Trophoblast cell (in vitro differentiated cells and primary cell): ENCODE data around the gene TNK2.

Experiments used
- DNase-seq, 2 donors: peaks; one replicate each; pipeline ENCODE4 v3.0.0-alpha.2; 2016
- H2AFZ ChIP-seq: 2 replicates; pipeline ENCODE4 v1.6.1; 2013; ENCODE audit warnings: low read length, moderate library complexity, mild to moderate bottlenecking; ENCODE audit not compliant: insufficient read depth, poor library complexity
- H2AK5ac ChIP-seq: 2 replicates; pipeline ENCODE4 v1.6.1; 2013; ENCODE audit warnings: mild to moderate bottlenecking, low read length
- H2BK120ac ChIP-seq: 2 replicates; pipeline ENCODE4 v1.6.1; 2013; ENCODE audit warnings: low read length, mild to moderate bottlenecking, moderate library complexity; ENCODE audit not compliant: insufficient read depth, poor library complexity
- H2BK12ac ChIP-seq: 2 replicates; pipeline ENCODE4 v1.6.1; 2013; ENCODE audit warnings: mild to moderate bottlenecking, low read length, moderate library complexity
- H2BK5ac ChIP-seq: 2 replicates; pipeline ENCODE4 v1.6.1; 2013; ENCODE audit warnings: low read length, low read depth, moderate library complexity, mild to moderate bottlenecking; ENCODE audit not compliant: poor library complexity
- H3K14ac ChIP-seq: 2 replicates; pipeline ENCODE4 v1.6.1; 2013; ENCODE audit warnings: mild to moderate bottlenecking, low read length
- H3K18ac ChIP-seq: 2 replicates; pipeline ENCODE4 v1.6.1; 2013; ENCODE audit warnings: mild to moderate bottlenecking, low read length
- H3K23ac ChIP-seq: 2 replicates; pipeline ENCODE4 v1.6.1; 2013; ENCODE audit warnings: low read length
- H3K27ac ChIP-seq: 2 replicates; pipeline ENCODE4 v1.5.1; 2013; ENCODE audit warnings: low read depth, mild to moderate bottlenecking, inconsistent platforms, low read length, moderate library complexity
- H3K27me3 ChIP-seq: 2 replicates; pipeline ENCODE4 v1.6.1; 2013; ENCODE audit warnings: inconsistent platforms, mild to moderate bottlenecking, low read length, moderate library complexity; ENCODE audit not compliant: insufficient read depth
- H3K36me3 ChIP-seq, 2 experiments: 1 replicate in 1 of 2; 2 replicates in 1 of 2; pipeline ENCODE4 v1.6.1; 2013; ENCODE audit warnings: low read length in 2 of 2, mild to moderate bottlenecking in 2 of 2, moderate library complexity in 1 of 2; ENCODE audit not compliant: insufficient read depth in 2 of 2, control insufficient read depth in 1 of 2
- H3K4ac ChIP-seq: 2 replicates; pipeline ENCODE4 v1.6.1; 2013; ENCODE audit warnings: low read depth, mild to moderate bottlenecking, low read length, moderate library complexity
- H3K4me1 ChIP-seq, 2 experiments: 1 replicate in 1 of 2; 2 replicates in 1 of 2; pipeline ENCODE4 v1.6.1; 2013; ENCODE audit warnings: low read length in 2 of 2, mild to moderate bottlenecking in 2 of 2, moderate library complexity in 1 of 2; ENCODE audit not compliant: insufficient read depth in 2 of 2, control insufficient read depth in 1 of 2
- H3K4me2 ChIP-seq: 2 replicates; pipeline ENCODE4 v1.6.1; 2013; ENCODE audit warnings: inconsistent platforms, mild to moderate bottlenecking, low read length, moderate library complexity
- H3K4me3 ChIP-seq: 2 replicates; pipeline ENCODE4 v1.5.1; 2013; ENCODE audit warnings: mild to moderate bottlenecking, low read depth, low read length, inconsistent platforms
- H3K79me1 ChIP-seq: one replicate; pipeline ENCODE4 v1.6.1; 2013; ENCODE audit warnings: low read length
- H3K79me2 ChIP-seq: 2 replicates; pipeline ENCODE4 v1.6.1; 2013; ENCODE audit warnings: low read length, mild to moderate bottlenecking; ENCODE audit not compliant: control insufficient read depth, insufficient read depth, poor library complexity
- H3K9ac ChIP-seq: 2 replicates; pipeline ENCODE4 v1.6.1; 2013; ENCODE audit warnings: mild to moderate bottlenecking, low read length
- H3K9me3 ChIP-seq: 2 replicates; pipeline ENCODE4 v1.6.1; 2013; ENCODE audit warnings: low read depth, mild to moderate bottlenecking, control low read depth, inconsistent platforms, low read length; ENCODE audit not compliant: insufficient read depth
- H4K12ac ChIP-seq: 2 replicates; pipeline ENCODE4 v1.6.1; 2013; ENCODE audit warnings: low read depth, mild to moderate bottlenecking, low read length, moderate library complexity
- H4K8ac ChIP-seq: 2 replicates; pipeline ENCODE4 v1.6.1; 2013; ENCODE audit warnings: low read depth, mild to moderate bottlenecking, low read length, moderate library complexity
- H4K91ac ChIP-seq: one replicate; pipeline ENCODE4 v1.6.1; 2013; ENCODE audit warnings: low read depth, mild to moderate bottlenecking, low read length, moderate library complexity
- WGBS: extraction: QIAGEN DNeasy Blood & Tissue Kit; methylation state at CpG from one replicate; pipeline ENCODE4 v1.1.7; 2013; ENCODE audit warnings: missing lambda C conversion rate; ENCODE audit not compliant: insufficient read length, insufficient coverage; ENCODE audit errors: extremely low coverage; 5-methylcytosine and 5-hydroxymethylcytosine counted together

TNK2 gene

GRCh38 chr3:195847055-195847950 is 61.0 kb downstream of the TNK2 start:
- Histone ChIP-seq H3K4me1 (peaks cover 0 to 4% of the 10 kb centered on the region in 2 experiments), H2AFZ (no peak overlapping the region), H3K4ac (no peak overlapping the region), H3K27me3 (no peaks in the 10 kb centered on the region), H3K79me2 (no peaks in the 10 kb centered on the region), H3K27ac (no peak overlapping the region), H2BK12ac (no peak overlapping the region), H2BK120ac (no peak overlapping the region), H3K36me3 (no peaks in the 10 kb centered on the region), H2AK5ac (no peak overlapping the region), H3K18ac (no peak overlapping the region), H3K9me3 (no peaks in the 10 kb centered on the region), H3K9ac (no peak overlapping the region), H3K4me3 (no peak overlapping the region), H3K79me1 (no peaks in the 10 kb centered on the region), H4K91ac (no peak overlapping the region), H3K14ac (no peak overlapping the region), H4K8ac (no peak overlapping the region), H4K12ac (no peak overlapping the region), H3K4me2 (no peak overlapping the region), H2BK5ac (no peak overlapping the region), H3K23ac (no peak overlapping the region)
- DNase-seq: no peak
- WGBS: no CpG with 5 or more reads among the region's 24 CpGs

- Histone ChIP-seq H3K27ac (no peak overlapping the region), H3K14ac (no peak overlapping the region), H4K91ac (no peak overlapping the region), H3K36me3 (no peaks in the 10 kb centered on the region), H4K12ac (no peak overlapping the region), H2BK12ac (no peak overlapping the region), H3K4me2 (no peak overlapping the region), H3K4me3 (no peak overlapping the region), H3K27me3 (no peaks in the 10 kb centered on the region), H3K9me3 (no peaks in the 10 kb centered on the region), H3K4me1 (peaks cover 0 to 4% of the 10 kb centered on the region in 2 experiments), H3K9ac (no peak overlapping the region), H2AFZ (no peak overlapping the region), H2AK5ac (no peak overlapping the region), H4K8ac (no peak overlapping the region), H3K23ac (no peak overlapping the region), H3K4ac (no peak overlapping the region), H3K79me1 (no peaks in the 10 kb centered on the region), H2BK120ac (no peak overlapping the region), H2BK5ac (no peak overlapping the region), H3K79me2 (no peaks in the 10 kb centered on the region), H3K18ac (no peak overlapping the region)
- no peak for DNase-seq
- WGBS: 90% methylated on average over 2 of the region's 6 CpGs
These were observed 62.9 kb downstream of the TNK2 start for GRCh38 chr3:195845483-195845882.

GRCh38 chr3:195844671-195845218 is 63.6 kb downstream of the TNK2 start:
- Histone ChIP-seq H3K4ac (no peak overlapping the region), H4K91ac (no peak overlapping the region), H3K4me2 (no peak overlapping the region), H3K23ac (no peak overlapping the region), H3K79me1 (no peaks in the 10 kb centered on the region), H4K8ac (no peak overlapping the region), H4K12ac (no peak overlapping the region), H3K27me3 (no peaks in the 10 kb centered on the region), H2AFZ (no peak overlapping the region), H2BK120ac (no peak overlapping the region), H3K79me2 (no peaks in the 10 kb centered on the region), H2BK5ac (no peak overlapping the region), H3K14ac (no peak overlapping the region), H3K9ac (no peak overlapping the region), H3K27ac (no peak overlapping the region), H2BK12ac (no peak overlapping the region), H3K18ac (no peak overlapping the region), H3K4me1 (peaks cover 0 to 5% of the 10 kb centered on the region in 2 experiments), H2AK5ac (no peak overlapping the region), H3K4me3 (no peak overlapping the region), H3K9me3 (no peaks in the 10 kb centered on the region), H3K36me3 (no peaks in the 10 kb centered on the region)
- no peak for DNase-seq
- 100% methylated on average over 2 of the region's 7 CpGs for WGBS

DNA sequence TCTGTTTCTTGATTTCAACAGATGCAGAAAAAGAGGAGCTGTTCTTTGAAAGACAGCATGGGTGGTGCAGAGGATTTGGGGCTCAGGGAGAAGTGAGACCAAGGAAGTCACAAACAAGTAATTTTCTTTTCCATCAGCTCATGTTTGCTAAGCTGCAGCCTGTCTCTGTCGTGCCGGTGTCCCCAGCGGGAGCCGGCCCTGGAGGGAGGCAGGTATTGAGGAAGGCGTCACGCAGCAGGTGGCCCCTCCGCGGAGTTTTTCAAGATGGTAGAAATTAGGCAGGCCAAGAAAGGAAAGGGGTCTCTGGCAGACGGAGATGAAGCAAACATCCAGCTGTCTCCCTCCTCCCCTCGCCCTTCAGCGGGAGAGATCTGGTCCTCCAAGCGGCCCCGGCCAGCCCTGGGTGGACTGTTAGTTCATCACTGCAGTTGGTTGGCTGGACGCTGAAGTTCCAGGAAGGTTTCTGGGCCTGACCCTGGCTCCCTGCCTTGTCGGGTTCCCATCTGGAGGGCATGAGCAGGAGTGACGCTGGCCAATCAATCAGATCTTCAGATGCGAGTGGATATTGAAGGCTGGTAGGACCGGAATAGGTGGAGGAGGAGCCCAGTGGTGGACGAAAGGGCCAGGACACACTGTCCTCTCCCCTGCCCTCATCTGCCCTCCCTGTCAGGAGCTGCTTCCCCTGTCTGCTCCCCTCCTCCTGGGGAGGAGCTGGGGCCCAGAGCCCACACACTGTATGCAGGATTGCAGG is 68.9 kb downstream of the TNK2 start:
- Histone ChIP-seq H3K79me1 (no peaks in the 10 kb centered on the region), H2BK12ac (no peak overlapping the region), H3K4me3 (no peak overlapping the region), H2AK5ac (no peak overlapping the region), H4K8ac (no peak overlapping the region), H3K4me1 (peaks cover 0 to 3% of the 10 kb centered on the region in 2 experiments), H3K4me2 (no peak overlapping the region), H3K27me3 (no peaks in the 10 kb centered on the region), H4K12ac (no peak overlapping the region), H3K9me3 (peaks cover 6% of the 10 kb centered on the region), H3K27ac (no peak overlapping the region), H3K14ac (no peak overlapping the region), H2AFZ (peak overlapping the region; percentile 30), H4K91ac (no peak overlapping the region), H3K79me2 (no peaks in the 10 kb centered on the region), H3K18ac (no peak overlapping the region), H2BK120ac (no peak overlapping the region), H3K23ac (no peak overlapping the region), H3K4ac (no peak overlapping the region), H3K36me3 (no peaks in the 10 kb centered on the region), H2BK5ac (no peak overlapping the region), H3K9ac (no peak overlapping the region)
- DNase-seq: no peak
- WGBS: no CpG with 5 or more reads among the region's 19 CpGs
